NCI-H1092 treated with DMSO at 0.1 percent for 48 hours (cell line): ENCODE results near the gene LRP2BP.
"Not testable (repeated sequence)": the region's sequence is repeated elsewhere in the genome, so short reads cannot be mapped to it uniquely, and the experiment has no call there.

ENCODE experiments used
- DNase-seq: peaks from one replicate; lab custom pipeline; 2025; lab: John Stamatoyannopoulos, UW

LRP2BP gene

GRCh38 chr4:185325721-185326120, 70.0 kb downstream of the LRP2BP start:
- DNase-seq = not testable (repeated sequence)

GRCh38 chr4:185324361-185324760, 71.4 kb downstream of the LRP2BP start:
- DNase-seq = not testable (repeated sequence)

GRCh38 chr4:185323606-185324005, 72.1 kb downstream of the LRP2BP start:
- no peak for DNase-seq

GRCh38 chr4:185322803-185323202, 72.9 kb downstream of the LRP2BP start:
- no peak for DNase-seq

- no peak for DNase-seq
Measured at GRCh38 chr4:185318679-185319078, 77.0 kb downstream of the LRP2BP start.

GRCh38 chr4:185317880-185318279, 77.8 kb downstream of the LRP2BP start:
- no peak for DNase-seq

- DNase-seq = not testable (repeated sequence)
Measured at GRCh38 chr4:185317462-185317861, 78.3 kb downstream of the LRP2BP start.
